OCI-LY3 (cell line): Measurements from ENCODE around the gene ZNF793.

ENCODE experiments used
- H2AFZ ChIP-seq: fragments of 200-600, 300-600 bp; shearing (Covaris generic); 2 replicates; pipeline ENCODE4 v1.6.0; 2014; ENCODE audit warnings: antibody characterized with exemption, low read depth, low read length
- H3K27ac ChIP-seq: fragments of 200-600, 300-600 bp; sonication (generic); 2 replicates; pipeline ENCODE4 v1.5.1; 2014; ENCODE audit warnings: mild to moderate bottlenecking, low read length, moderate library complexity, mixed read lengths
- H3K27me3 ChIP-seq: fragments of 200-600, 300-600 bp; sonication (generic); 2 replicates; pipeline ENCODE4 v1.6.1; 2014; ENCODE audit warnings: low read depth, low read length, mixed read lengths
- H3K36me3 ChIP-seq: fragments of 200-600, 300-600 bp; sonication (generic); replicated peaks from 2 replicates; pipeline ENCODE3; 2014; ENCODE audit warnings: low read depth, low read length, mixed read lengths
- H3K4me1 ChIP-seq: fragments of 300-600, 200-600 bp; sonication (generic); 2 replicates; pipeline ENCODE4 v1.6.1; 2014; ENCODE audit warnings: low read length, mixed read lengths
- H3K4me2 ChIP-seq: fragments of 200-600, 300-600 bp; sonication (generic); 2 replicates; pipeline ENCODE4 v1.6.1; 2014; ENCODE audit warnings: low read length, mixed read lengths
- H3K4me3 ChIP-seq: fragments of 300-600, 200-600 bp; sonication (generic); 2 replicates; pipeline ENCODE4 v1.5.1; 2014; ENCODE audit warnings: antibody characterized with exemption, mild to moderate bottlenecking, low read length, moderate library complexity
- H3K79me2 ChIP-seq: fragments of 300-600, 200-600 bp; shearing (Covaris generic); 2 replicates; pipeline ENCODE4 v1.6.1; 2014; ENCODE audit warnings: mild to moderate bottlenecking, low read length, mixed read lengths
- H3K9ac ChIP-seq: fragments of 300-600, 200-600 bp; shearing (Covaris generic); 2 replicates; pipeline ENCODE4 v1.6.0; 2014; ENCODE audit warnings: mild to moderate bottlenecking, low read length, moderate library complexity
- H3K9me3 ChIP-seq: fragments of 200-600, 300-600 bp; shearing (Covaris generic); 2 replicates; pipeline ENCODE4 v1.6.1; 2014; ENCODE audit warnings: low read length, mixed read lengths; ENCODE audit not compliant: insufficient read depth
- H4K20me1 ChIP-seq: fragments of 200-600, 300-600 bp; sonication (generic); 2 replicates; pipeline ENCODE4 v1.6.1; 2016; ENCODE audit warnings: low read length, mixed read lengths; ENCODE audit not compliant: insufficient read depth
- EZH2phosphoT487 ChIP-seq: fragments of 200-600 bp; shearing (Covaris generic); IDR thresholded peaks from 2 replicates; pipeline ENCODE4 v1.6.1; 2018; ENCODE audit warnings: antibody characterized with exemption, mixed run types, low read depth
- TF ChIP-seq, protein P1 (sequence below): fragments of 200-600, 300-600 bp; sonication (generic); IDR thresholded peaks from 2 replicates; pipeline ENCODE4 v1.5.1; 2014; ENCODE audit warnings: antibody characterized with exemption, low read length, low read depth

The ZNF793 gene

DNA sequence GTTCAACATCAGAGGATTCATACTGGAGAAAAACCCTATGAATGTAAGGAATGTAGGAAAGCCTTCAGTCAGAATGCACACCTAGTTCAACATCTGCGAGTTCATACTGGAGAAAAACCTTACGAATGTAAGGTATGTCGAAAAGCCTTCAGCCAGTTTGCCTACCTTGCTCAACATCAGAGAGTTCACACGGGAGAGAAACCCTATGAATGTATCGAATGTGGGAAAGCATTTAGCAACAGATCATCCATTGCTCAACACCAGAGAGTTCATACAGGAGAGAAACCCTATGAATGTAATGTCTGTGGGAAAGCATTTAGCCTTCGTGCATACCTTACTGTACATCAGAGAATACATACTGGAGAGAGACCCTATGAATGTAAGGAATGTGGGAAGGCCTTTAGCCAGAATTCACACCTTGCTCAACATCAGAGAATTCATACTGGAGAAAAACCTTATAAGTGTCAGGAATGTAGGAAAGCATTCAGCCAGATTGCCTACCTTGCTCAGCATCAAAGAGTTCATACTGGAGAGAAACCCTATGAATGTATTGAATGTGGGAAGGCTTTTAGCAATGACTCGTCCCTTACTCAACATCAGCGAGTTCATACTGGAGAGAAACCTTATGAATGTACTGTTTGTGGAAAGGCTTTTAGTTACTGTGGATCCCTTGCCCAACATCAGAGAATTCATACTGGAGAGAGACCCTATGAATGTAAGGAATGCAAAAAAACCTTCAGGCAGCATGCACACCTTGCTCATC lies 22.2 kb upstream of the ZNF793 start:
- H3K4me1 ChIP-seq = no peaks in the 10 kb centered on the region
- H3K9me3 ChIP-seq = peaks cover 61% of the 10 kb centered on the region
- H3K27me3 ChIP-seq = no peaks in the 10 kb centered on the region
- H3K27ac ChIP-seq = no peak overlapping the region
- no peak overlapping the region for H3K4me3 ChIP-seq
- no peak overlapping the region for H3K4me2 ChIP-seq
- H3K36me3 ChIP-seq = peaks cover 66% of the 10 kb centered on the region
- H4K20me1 ChIP-seq = no peaks in the 10 kb centered on the region
- no peaks in the 10 kb centered on the region for H3K79me2 ChIP-seq
- H2AFZ ChIP-seq = no peak overlapping the region
- H3K9ac ChIP-seq = no peak overlapping the region
- TF ChIP-seq, protein P1, sequence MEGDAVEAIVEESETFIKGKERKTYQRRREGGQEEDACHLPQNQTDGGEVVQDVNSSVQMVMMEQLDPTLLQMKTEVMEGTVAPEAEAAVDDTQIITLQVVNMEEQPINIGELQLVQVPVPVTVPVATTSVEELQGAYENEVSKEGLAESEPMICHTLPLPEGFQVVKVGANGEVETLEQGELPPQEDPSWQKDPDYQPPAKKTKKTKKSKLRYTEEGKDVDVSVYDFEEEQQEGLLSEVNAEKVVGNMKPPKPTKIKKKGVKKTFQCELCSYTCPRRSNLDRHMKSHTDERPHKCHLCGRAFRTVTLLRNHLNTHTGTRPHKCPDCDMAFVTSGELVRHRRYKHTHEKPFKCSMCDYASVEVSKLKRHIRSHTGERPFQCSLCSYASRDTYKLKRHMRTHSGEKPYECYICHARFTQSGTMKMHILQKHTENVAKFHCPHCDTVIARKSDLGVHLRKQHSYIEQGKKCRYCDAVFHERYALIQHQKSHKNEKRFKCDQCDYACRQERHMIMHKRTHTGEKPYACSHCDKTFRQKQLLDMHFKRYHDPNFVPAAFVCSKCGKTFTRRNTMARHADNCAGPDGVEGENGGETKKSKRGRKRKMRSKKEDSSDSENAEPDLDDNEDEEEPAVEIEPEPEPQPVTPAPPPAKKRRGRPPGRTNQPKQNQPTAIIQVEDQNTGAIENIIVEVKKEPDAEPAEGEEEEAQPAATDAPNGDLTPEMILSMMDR = no peak
- TF ChIP-seq EZH2phosphoT487 = no peak

DNA sequence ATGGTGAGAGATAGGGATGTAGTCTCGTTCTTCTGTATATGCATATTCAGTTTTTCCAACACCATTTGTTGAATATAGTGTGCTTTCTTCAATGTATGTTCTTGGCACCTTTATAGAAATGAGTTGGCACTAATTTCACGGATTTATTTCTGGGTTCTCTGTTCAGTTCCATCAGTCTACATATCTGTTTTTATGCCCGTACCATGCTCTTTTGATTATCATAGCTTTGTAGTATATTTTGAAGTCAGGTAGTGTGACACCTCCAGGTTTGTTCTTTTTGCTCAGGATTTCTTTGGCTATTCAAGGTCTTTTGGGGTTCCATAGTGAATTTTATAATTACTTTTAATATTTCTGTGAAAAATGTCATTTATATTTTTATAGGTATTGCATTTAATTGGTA lies 14.5 kb upstream of the ZNF793 start:
- Histone ChIP-seq H3K4me2 (no peak overlapping the region), H2AFZ (no peak overlapping the region), H3K9me3 (peaks cover 30% of the 10 kb centered on the region; the same call in 1 of the 2 replicates), H4K20me1 (no peaks in the 10 kb centered on the region), H3K4me1 (no peaks in the 10 kb centered on the region), H3K4me3 (no peak overlapping the region), H3K27me3 (no peaks in the 10 kb centered on the region), H3K79me2 (no peaks in the 10 kb centered on the region), H3K36me3 (peaks cover 6% of the 10 kb centered on the region), H3K9ac (no peak overlapping the region), H3K27ac (no peak overlapping the region)
- TF ChIP-seq, protein P1 = no peak
- TF ChIP-seq EZH2phosphoT487 = no peak

DNA sequence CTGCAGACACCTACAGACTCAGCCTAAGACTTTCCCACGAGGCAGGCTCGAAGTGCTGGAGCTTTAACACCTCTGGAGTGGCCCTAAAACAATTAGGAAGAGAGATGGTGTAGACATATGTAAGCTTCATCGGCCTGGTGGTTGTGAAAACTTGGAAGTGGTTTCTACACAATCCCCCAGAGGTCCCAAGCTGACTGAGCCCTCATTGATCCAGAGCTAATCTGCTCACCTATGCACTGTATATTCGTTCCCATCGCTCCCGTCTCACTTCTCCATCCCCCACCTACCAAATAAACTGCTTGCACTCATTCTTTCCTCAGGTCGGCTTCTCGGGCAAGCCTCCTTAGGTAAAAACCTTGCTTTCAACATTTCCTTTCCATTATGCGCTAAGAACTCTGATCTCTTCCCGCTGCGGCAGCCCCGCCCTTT lies 767 bp upstream of the ZNF793 start:
- Histone ChIP-seq H3K9me3 (0 out of 2 replicates have a peak, but pooled peaks cover 6% of the 10 kb centered on the region), H3K4me1 (no peaks in the 10 kb centered on the region; the same call in 1 of the 2 replicates), H4K20me1 (no peaks in the 10 kb centered on the region), H3K79me2 (peaks cover 7% of the 10 kb centered on the region), H3K36me3 (peaks cover 26% of the 10 kb centered on the region), H3K27me3 (no peaks in the 10 kb centered on the region), H3K4me2 (peak overlapping the region; percentile 77), H3K9ac (peak overlapping the region; percentile 79), H3K27ac (peak overlapping the region; percentile 75), H3K4me3 (peak overlapping the region; percentile 88), H2AFZ (peak overlapping the region; percentile 73)
- TF ChIP-seq, protein P1 = no peak
- no peak for TF ChIP-seq EZH2phosphoT487

DNA sequence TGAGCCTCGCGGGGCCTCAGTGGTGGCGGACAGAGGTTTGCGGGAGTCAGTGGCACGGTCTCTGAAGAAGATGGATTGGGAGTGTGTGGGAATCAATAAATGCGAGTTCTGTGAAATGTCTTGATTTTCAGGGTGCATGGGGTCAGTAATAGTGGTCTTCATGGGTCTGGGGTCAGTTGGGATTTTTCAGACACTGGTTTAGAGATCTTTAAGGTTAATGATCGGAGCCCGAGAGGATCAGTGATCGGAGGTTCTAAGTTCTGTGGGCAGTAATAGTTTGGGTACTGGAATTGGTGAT lies 377 bp downstream of the ZNF793 start:
- Histone ChIP-seq H3K36me3 (peaks cover 32% of the 10 kb centered on the region), H3K4me2 (peak overlapping the region; percentile 77), H3K4me3 (peak overlapping the region; percentile 88), H3K4me1 (no peaks in the 10 kb centered on the region; the same call in 1 of the 2 replicates), H3K27ac (peak overlapping the region; percentile 75), H3K27me3 (no peaks in the 10 kb centered on the region), H3K9me3 (0 out of 2 replicates have a peak, but pooled peaks cover 6% of the 10 kb centered on the region), H4K20me1 (no peaks in the 10 kb centered on the region), H3K9ac (peak overlapping the region; percentile 79), H3K79me2 (peaks cover 7% of the 10 kb centered on the region), H2AFZ (peak overlapping the region; percentile 73)
- no peak for TF ChIP-seq EZH2phosphoT487
- TF ChIP-seq, protein P1 = no peak
